HG03139 (cell line): ENCODE results near the gene SYS1.
"Not testable (repeated sequence)": the region's sequence is repeated elsewhere in the genome, so short reads cannot be mapped to it uniquely, and the experiment has no call there.

Experiments used
- ATAC-seq: cut with Tn5 transposase; IDR thresholded peaks from one replicate; pipeline ENCODE4 v1.9.1; 2021; ENCODE audit not compliant: unreplicated experiment

The SYS1 gene

GRCh38 chr20:45339084-45339483, 23.9 kb upstream of the SYS1 start:
- no peak for ATAC-seq

GRCh38 chr20:45339799-45340198, 23.2 kb upstream of the SYS1 start:
- ATAC-seq, result no peak

- no peak for ATAC-seq
Measured at GRCh38 chr20:45340236-45340847, 22.6 kb upstream of the SYS1 start.

- ATAC-seq, result no peak
Measured at GRCh38 chr20:45340951-45341350, 22.0 kb upstream of the SYS1 start.

- no peak for ATAC-seq
Measured at GRCh38 chr20:45341579-45341938, 21.4 kb upstream of the SYS1 start.

- ATAC-seq, result no peak
Measured at GRCh38 chr20:45341939-45342854, 20.8 kb upstream of the SYS1 start.

- no peak for ATAC-seq
Measured at GRCh38 chr20:45342855-45343531, 20.0 kb upstream of the SYS1 start.

- no peak for ATAC-seq
Measured at GRCh38 chr20:45343532-45344167, 19.3 kb upstream of the SYS1 start.

- ATAC-seq, result no peak
Measured at GRCh38 chr20:45344168-45344860, 18.6 kb upstream of the SYS1 start.

- no peak for ATAC-seq
Measured at GRCh38 chr20:45345104-45345936, 17.6 kb upstream of the SYS1 start.

- no peak for ATAC-seq
Measured at GRCh38 chr20:45346291-45346718, 16.7 kb upstream of the SYS1 start.

GRCh38 chr20:45346851-45347250, 16.1 kb upstream of the SYS1 start:
- ATAC-seq, result no peak

- no peak for ATAC-seq
Measured at GRCh38 chr20:45347297-45347935, 15.5 kb upstream of the SYS1 start.

GRCh38 chr20:45347936-45348778, 14.8 kb upstream of the SYS1 start, which contains the start of gene SDC4:
SDC4 (minus strand) TSS chr20:45348424; CDS start chr20:45348384, 40 bp downstream.
- no peak for ATAC-seq

GRCh38 chr20:45350217-45350616, 12.7 kb upstream of the SYS1 start:
- ATAC-seq, result no peak

GRCh38 chr20:45350795-45351194, 12.2 kb upstream of the SYS1 start:
- ATAC-seq, result not testable (repeated sequence)

- no peak for ATAC-seq
Measured at GRCh38 chr20:45352729-45353128, 10.2 kb upstream of the SYS1 start.

- no peak for ATAC-seq
Measured at GRCh38 chr20:45353746-45354145, 9.2 kb upstream of the SYS1 start.
